Measurements from ENCODE around the gene SOX6.
"Not testable (repeated sequence)": the region's sequence is repeated elsewhere in the genome, so short reads cannot be mapped to it uniquely, and the experiment has no call there.

Gene SOX6

GRCh38 chr11:16356057-16356760 lies at the start of gene SOX6:
Gene SOX6, minus strand, starts transcription at chr11:16356546. Its CDS starts 15,298 bp downstream, at chr11:16341248.
- peak; percentile 38 for DNase-seq

GRCh38 chr11:16404781-16405285 lies 48.5 kb upstream of the SOX6 start:
- no peak for DNase-seq

- DNase-seq = no peak
Observed at GRCh38 chr11:16403851-16404250, 47.5 kb upstream of the SOX6 start.

- DNase-seq = no peak
Observed at GRCh38 chr11:16403448-16403803, 47.1 kb upstream of the SOX6 start.

DNA sequence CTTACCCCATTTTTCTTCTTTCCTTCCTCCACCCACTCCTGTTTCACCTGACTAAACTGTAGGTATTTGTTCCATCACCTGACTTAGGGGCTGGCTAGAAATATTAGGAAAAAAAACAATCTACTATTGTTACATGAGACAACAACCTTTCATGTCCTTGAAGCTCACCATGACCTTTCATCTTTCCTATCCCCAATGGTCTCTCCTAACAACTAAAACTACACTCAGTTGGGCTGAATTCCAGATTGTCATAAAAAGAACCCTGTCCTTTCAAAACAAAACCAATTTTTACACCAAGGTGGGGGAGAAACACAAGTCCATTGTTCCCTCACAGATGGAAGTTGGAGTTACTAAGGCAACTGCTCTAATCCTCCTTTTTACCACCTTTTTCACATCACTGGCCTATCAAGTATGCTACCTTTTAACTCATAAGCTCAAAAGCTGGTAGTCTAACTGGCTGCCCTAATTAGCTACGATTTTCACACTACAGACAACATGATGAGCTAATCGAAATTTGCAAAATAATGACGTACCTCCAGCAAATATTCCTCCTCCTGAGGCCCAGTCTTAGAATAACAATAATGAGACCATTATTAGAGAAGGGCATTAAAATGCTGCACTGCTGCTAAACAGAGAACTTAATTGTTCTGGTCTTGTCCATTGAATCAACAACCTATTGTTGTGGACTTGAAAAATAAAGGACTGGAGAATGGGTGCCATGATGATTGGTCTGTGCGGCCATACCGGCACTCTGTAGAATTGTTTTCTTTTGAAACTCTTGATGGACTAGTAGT lies 46.5 kb upstream of the SOX6 start:
- DNase-seq = no peak

- DNase-seq = no peak
Observed at GRCh38 chr11:16397390-16397789, 41.0 kb upstream of the SOX6 start.

- DNase-seq = no peak
Observed at GRCh38 chr11:16395601-16396000, 39.3 kb upstream of the SOX6 start.

DNA sequence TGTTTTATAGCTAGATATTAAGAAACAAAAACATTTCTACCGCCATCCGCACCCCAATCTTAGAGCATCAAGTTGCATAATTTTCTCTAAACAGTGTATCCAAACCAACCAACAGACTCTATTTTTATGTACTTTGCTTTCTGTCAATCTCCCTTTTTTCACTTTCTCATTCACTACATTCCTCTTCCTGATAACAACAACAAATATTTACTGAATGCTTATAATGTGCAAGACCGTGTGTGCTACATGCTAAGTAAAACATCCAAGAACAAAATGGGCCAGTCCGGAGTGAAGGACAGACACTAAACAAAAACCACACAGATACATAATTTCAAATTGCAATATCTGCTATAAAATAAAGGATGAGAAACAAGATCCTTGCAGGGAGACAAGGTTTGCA lies 38.6 kb upstream of the SOX6 start:
- no peak for DNase-seq

DNA sequence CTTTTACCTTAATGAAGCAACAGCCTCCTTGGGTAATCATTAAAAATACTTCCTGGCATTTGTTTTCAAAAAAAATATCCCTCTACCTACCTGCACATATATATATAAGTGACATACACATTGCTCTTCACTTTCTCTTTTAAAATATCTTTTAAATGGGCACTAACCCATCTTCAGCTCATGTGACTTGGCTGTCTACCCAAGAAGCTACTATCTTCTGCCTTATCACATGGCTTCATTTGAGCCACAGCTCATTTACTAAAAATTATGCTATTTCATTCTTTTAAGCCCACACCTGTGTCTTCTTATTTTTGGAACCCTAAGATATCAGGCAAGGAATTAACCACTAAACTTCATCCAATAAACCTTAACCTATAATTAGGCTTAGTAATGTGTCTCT lies 37.0 kb upstream of the SOX6 start:
- DNase-seq = no peak

- DNase-seq = no peak
Observed at GRCh38 chr11:16392616-16393015, 36.3 kb upstream of the SOX6 start.

- DNase-seq = not testable (repeated sequence)
Observed at GRCh38 chr11:16390826-16391225, 34.5 kb upstream of the SOX6 start.

GRCh38 chr11:16385099-16385498 lies 28.8 kb upstream of the SOX6 start:
- no peak for DNase-seq

DNA sequence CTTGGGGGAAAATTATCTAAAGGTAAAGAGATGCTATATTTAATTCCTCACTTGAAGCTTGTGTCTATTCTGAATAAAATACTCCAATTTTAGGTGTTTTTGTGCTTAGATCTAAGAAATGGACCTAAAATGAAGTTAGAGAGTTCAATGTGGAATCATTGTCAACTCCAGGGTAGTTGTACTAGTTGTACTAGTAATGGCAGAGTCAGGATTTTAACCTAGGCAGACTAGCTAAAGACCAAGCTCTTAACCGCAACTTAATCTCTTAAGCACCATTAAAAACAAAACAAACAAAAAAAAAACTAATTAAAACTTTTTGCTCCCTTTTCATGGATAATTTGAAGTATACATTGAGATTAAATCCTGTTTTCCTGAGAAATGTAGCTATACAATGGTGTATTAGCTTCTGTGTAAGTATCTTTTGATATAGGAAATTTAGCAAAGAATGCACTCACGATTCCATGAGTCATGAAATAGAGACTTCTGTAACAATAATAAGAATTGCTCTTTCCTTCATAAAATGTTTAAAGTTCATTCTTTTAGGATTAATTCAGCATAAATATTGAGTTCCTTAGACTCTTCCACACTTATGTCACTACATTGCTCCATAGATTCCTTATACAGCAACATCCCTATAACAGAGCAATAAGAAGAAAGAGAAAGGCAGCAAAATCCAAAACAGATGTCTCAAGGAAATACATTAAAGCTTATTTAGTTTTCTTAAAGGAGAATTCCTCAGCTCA lies 26.5 kb upstream of the SOX6 start:
- no peak for DNase-seq

- no peak for DNase-seq
Observed at GRCh38 chr11:16382186-16382585, 25.8 kb upstream of the SOX6 start.

DNA sequence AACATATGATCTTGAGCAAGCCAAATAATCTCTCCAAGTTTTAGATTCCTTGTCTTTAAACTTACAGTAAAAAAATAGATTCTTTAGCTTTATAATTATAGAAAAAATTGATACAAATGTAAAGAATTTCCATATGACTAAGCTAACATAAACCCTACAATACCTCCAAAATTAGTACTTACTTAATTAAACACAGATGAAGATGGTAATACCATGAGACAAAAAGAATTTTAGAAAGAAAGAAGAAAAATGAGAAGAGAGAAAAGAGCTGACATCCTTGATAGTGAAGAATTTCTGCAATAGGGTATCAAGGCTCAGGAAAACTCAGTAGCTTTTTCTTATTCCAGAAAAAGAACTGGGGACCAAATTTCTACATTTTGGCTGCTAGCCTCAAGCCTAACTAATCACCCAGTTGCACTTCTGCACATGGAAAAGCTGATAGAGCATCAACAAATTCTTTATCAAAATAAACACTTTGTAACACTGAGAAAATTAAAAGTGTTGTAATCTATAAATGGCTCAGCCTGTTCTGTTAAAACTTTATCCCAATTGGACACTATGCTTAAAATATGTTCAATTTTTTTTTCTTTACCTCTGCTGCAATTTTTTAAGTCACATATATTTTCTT lies 24.7 kb upstream of the SOX6 start:
- no peak for DNase-seq

GRCh38 chr11:16378906-16379305 lies 22.6 kb upstream of the SOX6 start:
- no peak for DNase-seq

- DNase-seq = no peak
Observed at GRCh38 chr11:16377746-16378145, 21.4 kb upstream of the SOX6 start.

- not testable (repeated sequence) for DNase-seq
Observed at GRCh38 chr11:16375664-16376063, 19.3 kb upstream of the SOX6 start.

GRCh38 chr11:16373768-16374167 lies 17.4 kb upstream of the SOX6 start:
- DNase-seq = no peak

DNA sequence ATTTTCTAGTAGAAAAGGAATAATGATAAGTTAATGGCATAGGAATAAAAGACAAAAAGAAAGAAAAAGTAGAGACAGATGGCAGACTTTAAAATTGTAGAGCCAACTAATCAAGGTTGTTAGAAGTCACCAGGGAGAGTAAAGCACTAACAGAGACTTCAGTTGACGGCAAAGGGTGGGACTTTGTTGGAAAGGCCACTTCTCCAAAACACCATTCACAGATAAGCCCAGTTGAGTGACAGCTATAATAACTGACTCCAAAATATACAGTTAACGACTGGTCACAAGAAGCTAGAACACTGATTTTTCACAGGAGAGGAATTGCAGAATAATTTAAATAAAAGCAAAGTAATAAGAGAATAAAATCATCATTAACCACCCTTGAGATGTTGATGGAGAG lies 16.0 kb upstream of the SOX6 start:
- no peak for DNase-seq

DNA sequence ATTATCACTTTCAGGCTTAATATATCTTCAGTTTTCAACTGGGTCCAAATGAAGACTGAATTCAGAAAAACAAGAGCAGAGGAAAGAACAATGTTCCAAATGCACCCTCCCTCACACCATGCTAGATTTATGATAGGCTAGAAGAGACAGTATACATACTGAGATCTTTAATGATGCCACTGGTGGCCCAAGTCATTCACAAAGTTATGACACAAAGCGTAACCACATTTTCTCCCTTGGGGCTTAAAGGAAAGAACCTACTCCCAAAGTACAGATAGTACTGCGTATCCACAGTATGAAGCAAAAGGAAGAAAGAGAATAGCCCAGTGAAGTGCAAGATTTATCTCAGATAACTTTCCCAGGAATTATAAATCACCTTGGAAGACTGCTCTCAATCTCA lies 10.9 kb upstream of the SOX6 start:
- no peak for DNase-seq

DNA sequence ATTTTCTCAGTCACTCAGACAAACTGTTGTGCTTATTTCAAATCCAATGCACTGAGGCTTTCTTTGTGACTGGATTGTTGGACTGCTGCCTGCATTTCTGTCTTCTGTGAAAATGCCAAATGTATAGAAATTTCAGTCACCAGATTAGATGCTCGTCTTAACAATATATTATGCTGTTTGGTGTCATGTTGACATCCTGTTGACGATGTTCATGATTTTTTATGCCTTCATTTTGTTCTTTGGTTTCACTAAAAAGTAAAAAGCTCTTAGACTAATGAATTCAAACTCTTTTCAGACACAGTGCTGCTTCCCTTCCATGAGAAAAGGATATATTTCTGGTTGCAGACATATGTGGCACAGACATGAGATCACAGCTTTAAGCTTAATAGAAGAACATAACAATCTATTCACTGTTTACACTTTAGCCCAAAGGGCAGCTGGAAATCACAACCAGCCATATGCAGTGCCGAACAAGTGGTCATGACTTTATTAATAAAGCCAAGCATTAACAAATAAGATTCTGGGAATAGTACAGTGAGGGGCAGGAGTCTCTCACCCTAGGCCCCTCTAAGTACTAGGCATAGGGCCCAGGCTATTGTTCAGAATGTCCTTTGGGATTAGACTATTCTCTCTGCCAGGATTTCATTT lies 9.4 kb upstream of the SOX6 start:
- DNase-seq = peak; percentile 31

DNA sequence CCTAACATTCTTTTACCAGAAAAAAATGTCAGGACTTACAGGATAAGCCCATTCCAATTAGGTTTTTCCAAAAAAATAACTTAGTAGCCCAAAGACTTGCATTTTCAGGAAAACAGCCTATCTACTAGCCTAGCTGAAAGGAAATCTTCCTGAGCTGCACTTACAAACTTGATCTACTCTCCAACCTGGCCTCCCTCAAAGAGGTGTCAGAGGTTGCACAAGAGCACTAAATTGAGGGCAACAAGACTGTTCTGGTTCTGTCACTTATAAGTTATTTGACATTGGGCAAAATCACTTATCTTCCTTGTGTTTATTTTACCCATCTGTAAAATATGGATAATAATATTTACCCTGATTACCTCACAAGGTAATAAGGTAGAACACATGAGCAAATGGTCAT lies 7.9 kb upstream of the SOX6 start:
- DNase-seq = no peak
